ENCODE data around the gene DESI2.

The DESI2 gene

GRCh38 chr1:244757091-244757939 lies 104.4 kb downstream of the DESI2 start:
- no peak overlapping the region for H3K4me2 ChIP-seq (ENCODE audit: insufficient read depth, low read length)
- no peak overlapping the region for H3K9ac ChIP-seq (ENCODE audit: low read depth, low read length)
- ATAC-seq (ENCODE audit: insufficient read depth, low read depth) (no peak), DNase-seq (no peak)
- no peaks in the 10 kb centered on the region for H3K9me3 ChIP-seq (ENCODE audit: insufficient read depth, low read length, severe bottlenecking)
- H3K4me1 ChIP-seq (ENCODE audit: insufficient read depth, low read length), result no peaks in the 10 kb centered on the region
- H4K20me1 ChIP-seq (ENCODE audit: insufficient read depth, low read length), result no peaks in the 10 kb centered on the region
- TF ChIP-seq EZH2 (IDR thresholded peaks at IDR 0.05; ENCODE audit: borderline replicate concordance, low read depth, low read length, severe bottlenecking) (no peak), CTCF (IDR thresholded peaks at IDR 0.05; ENCODE audit: borderline replicate concordance, extremely low read depth, low read length, poor library complexity, severe bottlenecking) (no peak)
- H3K79me2 ChIP-seq (ENCODE audit: insufficient read depth, low read length), result no peaks in the 10 kb centered on the region
- H3K27me3 ChIP-seq (ENCODE audit: insufficient read depth, low read length, poor library complexity), result no peaks in the 10 kb centered on the region
- H3K4me3 ChIP-seq (ENCODE audit: low read depth in 1 of 2, low read length in 2 of 2), result no peak overlapping the region
- H3K27ac ChIP-seq (ENCODE audit: low read length), result no peak overlapping the region
- no peaks in the 10 kb centered on the region for H3K36me3 ChIP-seq (ENCODE audit: insufficient read depth, low read length)
- H2AFZ ChIP-seq (ENCODE audit: low read depth, low read length), result no peak overlapping the region

Measured in DND-41 (cell line).